ENCODE results near the gene NRSN1.

DNA sequence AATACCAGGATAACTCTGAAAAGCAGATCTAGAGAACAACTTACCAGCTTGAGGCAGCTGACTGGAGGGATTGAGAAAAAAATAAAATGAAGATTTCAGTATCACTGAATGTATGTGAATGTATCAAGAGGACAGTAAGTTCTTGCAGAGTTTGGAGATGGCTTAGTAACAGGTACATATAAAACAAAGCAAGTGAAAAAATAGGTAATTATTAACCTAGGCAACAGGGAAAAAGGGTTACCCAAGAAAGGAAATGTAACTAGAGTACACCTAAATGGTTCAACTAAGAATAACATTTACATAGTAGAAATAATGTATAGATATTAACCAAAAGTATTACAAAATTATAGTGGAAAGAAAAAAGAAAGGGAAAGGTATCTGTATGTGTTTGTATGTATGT is 67.3 kb downstream of the NRSN1 start:
- TF ChIP-seq, protein P1, sequence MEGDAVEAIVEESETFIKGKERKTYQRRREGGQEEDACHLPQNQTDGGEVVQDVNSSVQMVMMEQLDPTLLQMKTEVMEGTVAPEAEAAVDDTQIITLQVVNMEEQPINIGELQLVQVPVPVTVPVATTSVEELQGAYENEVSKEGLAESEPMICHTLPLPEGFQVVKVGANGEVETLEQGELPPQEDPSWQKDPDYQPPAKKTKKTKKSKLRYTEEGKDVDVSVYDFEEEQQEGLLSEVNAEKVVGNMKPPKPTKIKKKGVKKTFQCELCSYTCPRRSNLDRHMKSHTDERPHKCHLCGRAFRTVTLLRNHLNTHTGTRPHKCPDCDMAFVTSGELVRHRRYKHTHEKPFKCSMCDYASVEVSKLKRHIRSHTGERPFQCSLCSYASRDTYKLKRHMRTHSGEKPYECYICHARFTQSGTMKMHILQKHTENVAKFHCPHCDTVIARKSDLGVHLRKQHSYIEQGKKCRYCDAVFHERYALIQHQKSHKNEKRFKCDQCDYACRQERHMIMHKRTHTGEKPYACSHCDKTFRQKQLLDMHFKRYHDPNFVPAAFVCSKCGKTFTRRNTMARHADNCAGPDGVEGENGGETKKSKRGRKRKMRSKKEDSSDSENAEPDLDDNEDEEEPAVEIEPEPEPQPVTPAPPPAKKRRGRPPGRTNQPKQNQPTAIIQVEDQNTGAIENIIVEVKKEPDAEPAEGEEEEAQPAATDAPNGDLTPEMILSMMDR (conservative IDR thresholded peaks at IDR 0.05; ENCODE audit: low read length), result no peak
- no peak for TF ChIP-seq EZH2phosphoT487 (IDR thresholded peaks at IDR 0.05; ENCODE audit: borderline replicate concordance, low read depth, low read length)

All from OCI-LY7 (cell line).